Stimulated activated naive B cell treated with anti-CD40 and anti-IgM and Interleukin-4, amounts not matched to agents 10 μg/mL and 1 μg/mL and 100 μg/mL, for 72 hours (primary cell): ENCODE results near the gene MIGA1.

Experiments
- ATAC-seq, 2 donors: fragments of 150-1000 bp; cut with Tn5 transposase; replicated peaks; 2 replicates each; pipeline ENCODE4 v1.10.0; 2021; ENCODE audit warnings: moderate library complexity in 1 of 2
- DNase-seq: peaks from one replicate; pipeline ENCODE4 v3.0.0; 2021
- H3K27ac Mint-ChIP-seq: one replicate; pipeline ENCODE4 v1.8.0; 2022; ENCODE audit warnings: mild to moderate bottlenecking, mixed read lengths
- H3K27me3 Mint-ChIP-seq, 2 donors: one replicate each; pipeline ENCODE4 v1.8.0; 2022; ENCODE audit warnings: mixed read lengths in 2 of 2
- H3K36me3 Mint-ChIP-seq, 2 donors: one replicate each; pipeline ENCODE4 v1.8.0; 2022; ENCODE audit warnings: mixed read lengths in 2 of 2, mild to moderate bottlenecking in 1 of 2
- H3K4me1 Mint-ChIP-seq, 2 donors: one replicate each; pipeline ENCODE4 v1.8.0; 2022; ENCODE audit warnings: mixed read lengths in 2 of 2, mild to moderate bottlenecking in 1 of 2
- H3K4me3 Mint-ChIP-seq, 2 donors: one replicate each; pipeline ENCODE4 v1.8.0; 2022; ENCODE audit warnings: mild to moderate bottlenecking in 2 of 2, mixed read lengths in 2 of 2, moderate library complexity in 1 of 2
- H3K9me3 Mint-ChIP-seq, 2 donors: one replicate each; pipeline ENCODE4 v1.8.0; 2022; ENCODE audit warnings: mixed read lengths in 2 of 2, mild to moderate bottlenecking in 1 of 2

MIGA1 gene

DNA sequence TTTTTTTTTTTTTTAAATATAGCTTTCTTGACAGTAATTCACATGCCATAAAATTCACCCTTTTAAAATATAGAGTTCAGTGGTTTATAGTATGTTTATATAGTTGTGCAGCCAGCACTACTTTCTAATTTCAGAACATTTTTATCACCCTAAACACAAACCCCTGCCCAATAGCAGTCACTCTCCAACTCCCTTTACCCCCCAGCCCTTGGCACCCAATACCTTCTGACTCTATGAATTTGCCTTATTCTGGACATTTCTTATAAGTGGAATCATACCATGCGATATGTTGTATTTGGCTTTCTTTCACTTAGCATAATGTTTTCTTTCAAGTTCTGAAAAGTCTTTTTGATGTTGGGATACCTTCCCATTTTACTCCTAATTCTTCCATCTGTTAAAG is 66.5 kb downstream of the MIGA1 start:
- Mint-ChIP-seq H3K4me3 (no peak overlapping the region), H3K27ac (no peak overlapping the region)

GRCh38 chr1:77846966-77847365 is 67.5 kb downstream of the MIGA1 start:
- ATAC-seq (no peak), DNase-seq (no peak)
- Mint-ChIP-seq H3K27ac (no peak overlapping the region), H3K4me1 (peaks cover 4 to 11% of the 10 kb centered on the region in 2 donors), H3K27me3 (no peaks in the 10 kb centered on the region), H3K9me3 (no peaks in the 10 kb centered on the region), H3K36me3 (peaks cover 6 to 17% of the 10 kb centered on the region in 2 donors), H3K4me3 (no peak overlapping the region)

More for the DNA sequence above, 66.5 kb downstream of the MIGA1 start:
- Mint-ChIP-seq H3K27me3 (no peaks in the 10 kb centered on the region), H3K36me3 (peaks cover 8 to 19% of the 10 kb centered on the region in 2 donors), H3K4me1 (peaks cover 4 to 11% of the 10 kb centered on the region in 2 donors), H3K9me3 (no peaks in the 10 kb centered on the region)
- DNase-seq (no peak), ATAC-seq (no peak)

DNA sequence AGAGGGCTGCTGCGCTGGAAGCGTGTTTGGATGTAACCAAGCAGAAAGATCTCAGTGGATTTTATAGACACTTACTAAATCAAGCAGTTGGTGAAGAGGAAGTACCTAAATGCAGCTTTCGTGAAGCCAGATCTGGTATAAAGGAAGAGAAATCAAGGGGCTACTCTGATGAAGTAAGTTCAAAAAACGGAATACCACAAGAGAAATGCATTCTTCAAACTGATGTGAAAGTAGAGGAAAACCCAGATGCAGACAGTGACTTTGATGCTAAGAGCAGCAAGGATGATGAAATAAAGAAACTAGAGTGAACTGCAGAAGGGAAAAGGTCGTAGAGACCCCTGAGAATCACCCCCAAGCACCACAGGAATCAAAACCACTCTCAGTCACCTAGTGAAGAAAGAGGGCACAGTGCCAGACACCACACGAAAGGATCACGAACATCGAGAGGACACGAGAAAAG is 68.2 kb downstream of the MIGA1 start:
- peak; percentile 83 to 89 for ATAC-seq
- peak; percentile 13 for DNase-seq
- no peaks in the 10 kb centered on the region for H3K27me3 Mint-ChIP-seq
- H3K4me1 Mint-ChIP-seq, result peaks cover 4 to 11% of the 10 kb centered on the region in 2 donors
- no peaks in the 10 kb centered on the region for H3K9me3 Mint-ChIP-seq
- H3K27ac Mint-ChIP-seq, result no peak overlapping the region
- no peak overlapping the region for H3K4me3 Mint-ChIP-seq
- H3K36me3 Mint-ChIP-seq, result peaks cover 7 to 17% of the 10 kb centered on the region in 2 donors

DNA sequence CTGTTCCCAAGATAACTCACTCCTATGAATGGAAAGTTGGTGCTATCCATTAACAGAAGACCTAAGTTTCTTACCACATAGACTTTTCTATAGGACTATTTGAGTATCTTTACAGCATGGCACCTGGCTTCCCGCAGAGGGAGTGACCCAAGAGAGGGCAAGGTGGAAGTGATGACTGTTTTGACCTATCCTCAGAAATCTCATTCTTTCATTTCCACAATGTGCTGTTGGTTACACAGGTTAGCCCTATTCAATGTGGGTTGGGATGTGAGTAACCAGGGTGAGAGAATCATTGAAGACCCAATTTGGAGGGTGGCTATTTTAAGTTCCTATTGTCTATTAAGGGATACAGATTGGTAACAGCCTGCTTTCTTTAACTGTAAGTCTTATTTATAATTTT is 70.6 kb downstream of the MIGA1 start:
- ATAC-seq (peak in 1 of 2 donors; percentile 49), DNase-seq (no peak)
- Mint-ChIP-seq H3K27ac (no peak overlapping the region), H3K27me3 (no peaks in the 10 kb centered on the region), H3K4me1 (peaks cover 4 to 11% of the 10 kb centered on the region in 2 donors), H3K4me3 (no peak overlapping the region), H3K36me3 (peaks cover 28 to 35% of the 10 kb centered on the region in 2 donors), H3K9me3 (peaks cover 0 to 12% of the 10 kb centered on the region in 2 donors)

DNA sequence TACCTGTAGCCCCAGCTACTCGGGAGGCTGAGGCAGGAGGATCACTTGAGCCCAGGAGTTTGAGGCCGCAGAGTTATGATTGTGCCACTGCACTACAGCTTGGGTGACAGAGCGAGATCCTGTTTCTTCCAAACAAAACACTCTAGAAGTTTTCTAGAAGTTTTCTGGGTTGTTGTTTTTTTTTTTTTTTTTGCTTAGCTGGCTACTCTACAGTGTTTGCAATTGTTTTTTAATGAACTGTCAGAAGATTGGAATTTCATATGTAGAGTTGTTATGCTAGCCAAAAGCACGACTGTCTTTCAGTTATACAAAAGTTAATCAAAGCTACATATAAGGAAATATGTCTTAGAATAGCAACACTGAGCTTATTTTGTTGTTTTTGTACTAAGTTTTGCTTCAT is 78.1 kb downstream of the MIGA1 start:
- ATAC-seq, result no peak
- peaks cover 13 to 25% of the 10 kb centered on the region in 2 donors for H3K9me3 Mint-ChIP-seq
- peaks cover 53 to 67% of the 10 kb centered on the region in 2 donors for H3K36me3 Mint-ChIP-seq
- no peak overlapping the region for H3K27ac Mint-ChIP-seq
- no peak for DNase-seq
- H3K27me3 Mint-ChIP-seq, result no peaks in the 10 kb centered on the region
- no peak overlapping the region for H3K4me3 Mint-ChIP-seq
- peaks cover 3 to 11% of the 10 kb centered on the region in 2 donors for H3K4me1 Mint-ChIP-seq

- Mint-ChIP-seq H3K9me3 (peaks cover 13 to 23% of the 10 kb centered on the region in 2 donors), H3K36me3 (peaks cover 52 to 65% of the 10 kb centered on the region in 2 donors), H3K4me3 (no peak overlapping the region), H3K27ac (no peak overlapping the region), H3K4me1 (peaks cover 3 to 11% of the 10 kb centered on the region in 2 donors), H3K27me3 (no peaks in the 10 kb centered on the region)
- ATAC-seq (no peak), DNase-seq (no peak)
Measured at GRCh38 chr1:77858725-77859124, 79.3 kb downstream of the MIGA1 start.

- Mint-ChIP-seq H3K27ac (no peak overlapping the region), H3K27me3 (no peaks in the 10 kb centered on the region), H3K36me3 (peaks cover 47 to 59% of the 10 kb centered on the region in 2 donors), H3K9me3 (peaks cover 13 to 20% of the 10 kb centered on the region in 2 donors), H3K4me1 (peaks cover 3 to 11% of the 10 kb centered on the region in 2 donors), H3K4me3 (no peak overlapping the region)
- DNase-seq (no peak), ATAC-seq (no peak)
Measured at GRCh38 chr1:77859248-77859647, 79.8 kb downstream of the MIGA1 start.

DNA sequence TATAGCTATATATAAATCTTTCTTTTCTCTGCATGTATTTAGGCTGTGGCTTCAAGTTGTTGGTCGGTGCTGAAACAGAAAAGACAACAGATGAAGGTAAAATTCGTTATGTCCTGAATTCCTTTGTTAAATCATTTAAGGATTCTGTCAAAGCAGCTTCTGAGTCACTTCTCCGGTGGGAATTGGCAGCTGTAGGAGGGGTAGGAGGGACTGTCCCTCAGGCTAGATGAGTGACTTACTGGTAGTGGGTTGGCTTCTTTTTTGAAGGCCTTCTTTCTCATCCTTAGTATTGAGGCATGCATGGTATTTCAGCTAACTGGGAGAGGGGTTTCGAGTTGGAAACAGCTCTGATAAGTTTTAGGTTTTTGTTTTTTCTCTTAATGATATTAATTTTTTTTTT is 86.8 kb downstream of the MIGA1 start:
- H3K9me3 Mint-ChIP-seq, result no peaks in the 10 kb centered on the region
- no peak overlapping the region for H3K27ac Mint-ChIP-seq
- no peak for DNase-seq
- H3K27me3 Mint-ChIP-seq, result no peaks in the 10 kb centered on the region
- no peaks in the 10 kb centered on the region for H3K4me1 Mint-ChIP-seq
- no peak overlapping the region for H3K4me3 Mint-ChIP-seq
- no peak for ATAC-seq
- H3K36me3 Mint-ChIP-seq, result peaks cover 23 to 31% of the 10 kb centered on the region in 2 donors

- Mint-ChIP-seq H3K36me3 (peaks cover 11 to 16% of the 10 kb centered on the region in 2 donors), H3K4me3 (no peak overlapping the region), H3K27me3 (no peaks in the 10 kb centered on the region), H3K4me1 (no peaks in the 10 kb centered on the region), H3K9me3 (no peaks in the 10 kb centered on the region), H3K27ac (no peak overlapping the region)
- DNase-seq (no peak), ATAC-seq (no peak)
Measured at GRCh38 chr1:77872645-77873044, 93.2 kb downstream of the MIGA1 start.

GRCh38 chr1:77873461-77873860 is 94.0 kb downstream of the MIGA1 start:
- H3K4me1 Mint-ChIP-seq, result no peaks in the 10 kb centered on the region
- H3K9me3 Mint-ChIP-seq, result no peaks in the 10 kb centered on the region
- peaks cover 9 to 16% of the 10 kb centered on the region in 2 donors for H3K36me3 Mint-ChIP-seq
- no peaks in the 10 kb centered on the region for H3K27me3 Mint-ChIP-seq
- no peak overlapping the region for H3K4me3 Mint-ChIP-seq
- DNase-seq (no peak), ATAC-seq (no peak)
- H3K27ac Mint-ChIP-seq, result no peak overlapping the region

DNA sequence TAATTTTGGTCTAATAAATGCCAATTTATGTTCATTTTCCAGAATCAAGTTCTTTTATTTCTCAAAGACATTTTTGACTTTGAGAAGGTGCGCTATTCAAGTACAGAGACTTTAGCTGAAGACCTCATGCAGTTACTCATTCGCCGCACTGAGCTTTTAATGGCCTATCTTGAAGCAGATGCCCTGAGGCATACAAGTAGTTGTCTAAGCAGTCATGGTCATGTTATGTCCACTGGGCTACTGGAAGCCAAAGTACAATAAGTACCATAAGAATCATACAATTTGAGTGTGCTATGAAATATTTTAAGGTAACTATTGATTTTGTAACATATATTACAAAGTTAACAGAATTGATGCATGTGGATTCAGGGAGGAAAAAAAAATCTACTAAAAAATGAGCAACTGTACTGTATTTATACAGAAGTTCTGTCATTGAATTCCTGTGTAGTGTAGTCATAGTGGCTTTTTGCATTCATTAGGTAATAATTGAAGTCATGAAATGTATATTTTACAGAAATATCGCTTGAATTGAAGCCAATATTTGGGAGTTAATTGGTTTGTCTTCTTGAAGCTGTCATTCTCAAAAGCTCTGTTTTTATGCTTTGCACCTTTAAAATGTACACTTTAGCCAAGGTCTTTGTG is 95.5 kb downstream of the MIGA1 start:
- Mint-ChIP-seq H3K4me3 (no peak overlapping the region), H3K9me3 (no peaks in the 10 kb centered on the region), H3K4me1 (no peaks in the 10 kb centered on the region), H3K27ac (no peak overlapping the region), H3K27me3 (no peaks in the 10 kb centered on the region), H3K36me3 (peaks cover 3 to 11% of the 10 kb centered on the region in 2 donors)
- ATAC-seq, result no peak
- no peak for DNase-seq

DNA sequence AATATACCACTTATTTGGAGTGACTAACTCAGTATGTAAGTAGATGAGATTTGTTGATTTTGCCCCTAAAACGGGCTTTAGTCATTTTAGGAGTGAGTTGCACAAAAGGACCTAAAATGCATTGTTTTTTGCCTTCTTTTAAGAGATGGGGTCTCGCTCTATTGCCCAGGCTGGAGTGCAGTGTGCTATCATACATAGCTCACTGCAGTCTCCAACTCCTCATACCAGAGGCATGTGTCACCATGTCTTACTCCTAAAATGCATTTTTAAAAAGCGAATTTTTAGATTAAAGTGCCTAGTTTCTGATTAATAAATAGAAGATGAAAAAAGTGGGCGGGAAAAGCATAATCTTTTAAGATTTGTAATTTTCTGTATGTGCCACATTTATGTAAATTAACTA is 97.4 kb downstream of the MIGA1 start:
- Mint-ChIP-seq H3K27me3 (no peaks in the 10 kb centered on the region), H3K4me3 (no peak overlapping the region)

DNA sequence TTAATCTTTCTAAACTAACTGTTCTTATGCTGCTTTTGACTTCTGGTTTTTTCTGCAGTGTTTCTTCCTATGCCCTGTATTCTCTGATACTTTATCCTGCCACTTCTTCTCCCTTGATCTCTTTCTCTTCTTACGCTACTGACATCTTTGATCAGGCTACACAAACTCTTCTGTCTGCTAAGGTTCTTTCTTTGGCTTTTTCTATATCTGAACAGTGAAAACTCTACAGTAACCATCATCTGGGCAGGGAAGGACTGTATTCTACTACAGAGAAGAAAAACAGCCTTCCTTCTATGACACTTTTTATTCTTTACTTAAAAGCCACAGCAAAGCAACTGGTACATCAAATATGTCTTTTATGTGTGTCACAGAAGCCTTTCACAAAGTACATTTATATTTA is 101.6 kb downstream of the MIGA1 start:
- ATAC-seq, result no peak
- no peaks in the 10 kb centered on the region for H3K4me1 Mint-ChIP-seq
- H3K36me3 Mint-ChIP-seq, result peaks cover 16 to 17% of the 10 kb centered on the region in 2 donors
- no peak for DNase-seq
- peaks cover 0 to 4% of the 10 kb centered on the region in 2 donors for H3K27me3 Mint-ChIP-seq
- no peaks in the 10 kb centered on the region for H3K9me3 Mint-ChIP-seq
- H3K4me3 Mint-ChIP-seq, result no peak overlapping the region
- no peak overlapping the region for H3K27ac Mint-ChIP-seq

More for the DNA sequence above, 97.4 kb downstream of the MIGA1 start:
- Mint-ChIP-seq H3K27ac (no peak overlapping the region), H3K4me1 (no peaks in the 10 kb centered on the region), H3K9me3 (no peaks in the 10 kb centered on the region), H3K36me3 (peaks cover 7 to 14% of the 10 kb centered on the region in 2 donors)
- DNase-seq, result no peak
- no peak for ATAC-seq

- H3K27ac Mint-ChIP-seq, result no peak overlapping the region
- H3K9me3 Mint-ChIP-seq, result no peaks in the 10 kb centered on the region
- no peaks in the 10 kb centered on the region for H3K4me1 Mint-ChIP-seq
- DNase-seq, result no peak
- ATAC-seq, result no peak
- peaks cover 20 to 21% of the 10 kb centered on the region in 2 donors for H3K36me3 Mint-ChIP-seq
- H3K4me3 Mint-ChIP-seq, result no peak overlapping the region
- peaks cover 9 to 11% of the 10 kb centered on the region in 2 donors for H3K27me3 Mint-ChIP-seq
Measured at GRCh38 chr1:77882411-77882810, 103.0 kb downstream of the MIGA1 start.

GRCh38 chr1:77888081-77888780 is 108.8 kb downstream of the MIGA1 start, which contains the start of gene NEXN:
NEXN (plus strand) TSS chr1:77888624; CDS start chr1:77916107, 27,483 bp downstream.
- peak within 1 kb of the TSS; percentile 84 to 89 for H3K4me3 Mint-ChIP-seq
- H3K27me3 Mint-ChIP-seq, result peaks cover 24 to 29% of the 10 kb centered on the region in 2 donors
- ATAC-seq, result peak; percentile 19 to 60
- peaks cover 7 to 19% of the 10 kb centered on the region in 2 donors for H3K4me1 Mint-ChIP-seq
- DNase-seq, result no peak
- H3K9me3 Mint-ChIP-seq, result no peaks in the 10 kb centered on the region
- H3K27ac Mint-ChIP-seq, result peak within 1 kb of the TSS; percentile 63
- H3K36me3 Mint-ChIP-seq, result peaks cover 10 to 12% of the 10 kb centered on the region in 2 donors
